ENCODE results near the gene SPARC. TPM values are rescaled to one million over a fixed set of nuclear protein-coding genes. Genes with fewer than 3 reads are reported as not detected.

The SPARC gene
- total RNA-seq, 1 experiment from 2014 or later: 1,238 TPM

DNA sequence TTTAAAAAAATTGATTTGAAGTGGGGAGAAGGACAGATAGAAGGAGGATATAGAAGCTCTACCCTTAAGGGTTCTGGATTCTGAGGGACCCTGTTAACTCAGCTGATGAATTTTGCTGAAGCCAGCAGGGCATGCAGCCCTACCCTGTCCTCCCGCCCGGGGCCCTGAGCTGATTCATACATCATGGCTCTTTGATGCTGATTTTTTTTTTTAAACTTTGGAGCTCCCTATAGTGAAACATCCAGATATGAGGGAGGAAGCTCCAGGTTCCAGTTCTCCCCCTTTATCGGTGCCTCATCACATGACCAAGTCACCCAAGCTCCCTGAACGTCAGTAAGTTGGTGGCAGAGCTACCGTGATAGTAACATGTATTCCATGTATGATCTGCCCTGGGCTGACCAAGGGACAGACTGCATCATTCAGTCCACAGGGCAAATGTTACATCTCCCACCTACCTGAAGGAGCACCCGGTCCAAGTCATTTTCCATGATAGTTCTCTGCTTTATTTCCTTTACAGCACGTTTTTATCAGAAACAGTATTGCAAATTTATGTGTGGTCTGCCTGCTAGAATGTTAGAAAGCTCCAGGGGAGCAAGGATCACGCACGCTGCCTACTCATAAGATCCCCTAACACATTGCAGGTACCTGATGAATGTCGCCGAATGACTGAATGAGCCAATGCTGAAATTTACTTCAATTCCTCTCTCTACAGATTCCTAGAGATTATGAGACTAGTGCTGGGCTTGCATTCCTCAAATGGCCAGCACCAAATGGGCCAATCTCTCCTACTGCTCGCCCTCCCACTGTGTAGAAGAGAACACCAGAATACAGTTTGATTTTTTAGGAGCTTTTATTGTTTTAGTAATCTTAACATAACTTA lies 25.9 kb downstream of the SPARC start:
- DNase-seq (ENCODE audit: low read depth): peak; percentile 67

DNA sequence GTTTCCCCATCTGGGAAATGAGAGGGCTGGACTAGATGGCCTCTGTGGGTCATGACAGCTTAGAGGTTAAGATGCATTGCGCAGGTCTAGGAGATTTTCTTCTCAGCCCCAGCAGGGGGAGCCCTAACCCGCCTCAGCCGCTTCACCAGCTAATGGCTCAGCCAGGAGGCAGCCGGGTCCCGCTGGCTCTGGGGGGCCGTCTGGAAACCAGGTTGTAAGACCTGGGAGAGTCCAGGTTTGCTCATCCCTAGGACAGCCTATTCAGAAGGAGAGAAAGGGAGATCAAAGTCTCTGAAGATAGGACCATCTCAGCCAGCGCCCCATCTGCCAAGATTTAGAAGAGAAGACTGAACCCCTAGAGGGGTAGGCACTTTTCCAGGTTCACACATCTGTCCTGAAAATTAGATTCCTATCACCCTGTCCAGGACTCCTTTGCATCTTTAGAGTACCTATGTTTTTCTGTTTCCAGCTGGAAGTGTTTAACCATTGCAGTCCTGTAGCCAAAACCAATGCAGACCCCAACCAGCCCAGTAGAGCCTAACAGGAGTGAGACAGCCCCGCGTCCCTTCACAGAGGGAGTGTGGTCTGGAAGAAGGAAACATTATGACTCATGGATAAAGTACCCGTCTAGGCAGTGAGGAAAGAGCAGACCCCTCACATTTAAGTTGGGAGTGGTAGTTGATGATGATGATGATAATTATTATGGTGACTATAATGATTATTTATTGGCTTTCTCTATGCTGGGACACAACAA lies 27.5 kb downstream of the SPARC start:
- peak; percentile 76 for DNase-seq (ENCODE audit: low read depth)

DNA sequence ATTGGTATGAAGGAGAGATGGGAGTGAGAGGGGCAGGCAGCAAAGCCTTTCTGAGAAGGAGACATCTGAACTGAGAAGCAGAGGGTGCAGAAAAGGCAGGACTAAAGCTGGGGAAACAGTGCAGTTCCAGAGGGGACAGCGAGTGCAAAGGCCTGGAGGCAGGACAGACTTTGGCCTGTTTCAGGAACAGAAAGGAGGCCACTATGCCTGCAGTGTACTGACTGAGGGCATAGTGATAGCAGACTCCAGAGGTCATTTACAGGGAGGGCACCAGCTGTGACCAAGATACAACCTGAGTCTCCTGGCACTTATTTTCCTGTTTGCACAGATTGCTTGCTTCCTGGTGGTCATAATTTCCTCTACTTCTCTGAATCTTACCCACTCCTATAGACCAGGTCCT lies 29.6 kb downstream of the SPARC start:
- DNase-seq (ENCODE audit: low read depth): no peak

DNA sequence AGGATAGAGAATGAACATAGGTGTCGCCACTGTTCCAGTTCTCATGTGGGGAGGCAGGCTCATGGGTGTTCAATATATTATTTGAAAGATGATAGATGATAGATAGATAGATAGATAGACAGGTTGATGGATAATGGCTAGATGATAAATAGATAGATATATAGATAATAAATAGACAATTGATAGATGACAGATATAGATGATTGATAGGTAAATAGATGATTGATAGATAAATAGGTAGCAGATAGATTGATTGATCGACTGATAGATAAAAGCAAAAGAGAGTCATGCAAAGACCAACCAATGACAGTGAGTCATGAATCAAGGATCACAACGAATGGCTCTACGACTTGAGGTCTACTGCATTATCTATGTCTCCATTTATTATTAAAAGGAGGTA lies 30.4 kb downstream of the SPARC start:
- no peak for DNase-seq (ENCODE audit: low read depth)

DNA sequence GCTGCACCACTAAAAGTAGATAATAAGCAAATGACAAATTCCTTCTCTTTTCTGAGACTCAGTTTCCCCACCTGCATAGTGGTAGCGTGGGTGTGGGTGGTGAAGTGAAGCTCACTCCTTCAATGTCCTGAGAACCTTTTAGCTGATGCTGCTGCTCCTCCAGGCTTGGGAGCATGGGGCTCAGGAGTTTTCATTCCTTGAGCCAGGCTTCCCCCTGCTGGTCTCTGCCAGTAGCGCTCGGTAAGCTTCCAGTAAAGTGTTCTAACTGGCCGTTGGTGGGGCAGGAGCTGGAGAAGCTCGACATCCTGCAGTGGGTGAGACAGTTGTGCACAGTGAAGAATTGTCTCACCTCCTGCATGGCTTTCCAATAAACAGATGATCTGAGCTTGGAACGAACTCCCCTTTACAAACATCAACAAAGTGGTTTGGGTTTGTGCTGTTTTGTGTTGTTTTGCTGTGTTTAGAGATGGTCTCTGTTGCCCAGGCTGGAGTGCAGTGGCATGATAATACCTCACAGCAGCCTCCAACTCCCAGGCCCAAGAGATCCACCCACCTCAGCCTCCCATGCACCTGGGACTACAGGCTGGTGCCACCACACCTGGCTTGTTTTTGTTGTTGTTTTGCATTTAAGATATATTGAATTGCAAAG lies 34.6 kb downstream of the SPARC start:
- peak; percentile 79 for DNase-seq (ENCODE audit: low read depth)

DNA sequence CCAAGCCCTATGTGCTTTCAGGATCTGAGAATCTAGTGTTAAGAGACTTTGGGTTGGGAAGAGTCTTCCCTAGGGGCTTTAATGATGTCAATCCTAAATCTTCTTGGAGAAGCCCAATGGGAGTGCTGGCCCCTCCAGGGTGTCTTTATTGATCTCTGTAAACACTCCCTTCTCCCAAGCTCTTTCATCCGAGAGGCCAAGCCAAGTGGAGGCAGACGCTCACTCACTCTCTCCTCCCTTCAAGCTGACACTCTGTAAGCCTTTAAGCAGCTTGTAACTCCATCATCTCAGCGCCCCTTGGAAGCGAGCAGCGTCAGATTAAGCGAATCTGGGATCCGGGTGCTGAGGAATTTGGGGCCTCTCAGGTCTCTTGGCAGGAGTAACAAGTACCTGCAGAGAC lies 37.7 kb downstream of the SPARC start:
- no peak for DNase-seq (ENCODE audit: low read depth)

DNA sequence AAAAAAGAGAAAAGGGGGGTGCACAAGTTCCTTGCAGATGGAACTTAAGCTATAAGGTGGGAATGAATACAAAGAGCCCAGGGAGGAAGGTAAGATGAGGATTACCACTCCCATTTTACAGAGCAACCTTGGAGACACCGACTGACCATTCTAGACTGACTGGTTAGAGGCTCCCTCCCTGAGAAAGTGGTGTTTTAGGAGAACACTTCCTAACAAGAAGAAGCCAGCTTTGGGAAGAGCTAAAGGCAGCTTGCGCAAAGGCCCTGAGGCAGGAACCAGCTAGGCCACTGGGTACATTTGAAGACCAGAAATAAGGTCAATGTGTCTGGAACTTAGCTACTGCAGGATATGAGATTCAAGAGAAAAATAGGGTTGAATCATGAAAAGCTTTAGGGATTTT lies 38.6 kb downstream of the SPARC start:
- no peak for DNase-seq (ENCODE audit: low read depth)

DNA sequence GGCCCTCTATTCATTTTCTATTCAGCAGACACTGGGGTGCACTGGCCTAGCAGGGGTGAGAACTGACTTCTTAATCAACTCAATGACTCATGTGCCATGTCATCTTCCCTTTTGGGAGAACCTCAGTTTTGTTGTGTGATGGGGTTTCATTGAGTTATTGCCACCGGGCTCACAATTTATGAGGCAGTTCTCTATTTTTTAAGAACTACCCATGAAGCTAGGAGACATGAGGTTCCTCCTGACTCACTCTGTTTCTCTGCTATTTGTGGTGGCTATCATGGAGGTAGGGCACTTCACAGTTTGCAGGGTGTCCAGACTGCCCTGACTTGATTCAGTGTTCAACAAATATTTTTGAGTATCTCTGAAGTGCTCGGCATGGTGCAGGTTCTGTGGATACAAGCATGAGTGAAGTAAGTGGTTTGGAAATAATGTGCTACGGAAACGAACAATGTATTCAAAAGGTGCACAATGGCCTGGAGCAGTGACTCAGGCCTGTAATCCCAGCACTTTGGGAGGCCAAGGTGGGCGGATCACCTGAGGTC lies 39.3 kb downstream of the SPARC start:
- no peak for DNase-seq (ENCODE audit: low read depth)

DNA sequence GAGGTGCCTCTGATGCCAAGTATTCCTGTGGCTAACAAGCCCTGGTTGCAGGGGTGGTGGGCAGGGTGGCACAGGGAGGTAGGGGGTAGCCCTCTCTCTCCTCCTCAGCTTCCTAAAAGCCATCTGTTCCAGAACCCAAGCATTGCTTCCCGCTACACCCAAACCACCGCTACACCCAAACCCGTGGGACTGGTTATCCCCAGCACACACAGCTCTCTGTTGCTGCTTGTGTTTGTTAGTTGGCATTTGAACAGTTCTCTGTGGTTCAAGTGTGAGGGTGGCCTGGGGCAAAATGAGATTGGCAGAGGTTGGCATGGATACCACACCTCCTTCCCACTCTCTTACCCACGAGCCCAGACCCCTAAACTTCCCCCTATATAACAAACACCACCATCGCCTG lies 40.4 kb downstream of the SPARC start:
- no peak for DNase-seq (ENCODE audit: low read depth)

DNA sequence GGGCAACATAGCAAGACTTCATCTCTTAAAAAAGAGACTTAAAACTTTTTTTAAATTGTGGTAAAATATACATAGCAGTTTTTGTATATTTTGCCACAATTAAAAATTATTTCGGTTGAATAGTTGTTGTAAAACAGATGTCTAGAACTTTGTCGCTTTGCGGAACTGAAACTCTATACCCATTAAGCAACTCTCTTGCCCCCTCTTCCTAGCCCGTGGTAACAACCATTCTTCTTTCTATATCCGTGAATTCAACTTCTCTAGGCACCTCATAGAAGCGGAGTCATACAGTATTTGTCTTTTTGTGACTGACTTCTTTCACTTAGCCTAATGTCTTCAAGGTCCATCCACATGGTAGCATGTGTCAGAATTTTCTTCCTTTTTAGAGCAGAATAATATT lies 43.3 kb downstream of the SPARC start:
- DNase-seq (ENCODE audit: low read depth): no peak

DNA sequence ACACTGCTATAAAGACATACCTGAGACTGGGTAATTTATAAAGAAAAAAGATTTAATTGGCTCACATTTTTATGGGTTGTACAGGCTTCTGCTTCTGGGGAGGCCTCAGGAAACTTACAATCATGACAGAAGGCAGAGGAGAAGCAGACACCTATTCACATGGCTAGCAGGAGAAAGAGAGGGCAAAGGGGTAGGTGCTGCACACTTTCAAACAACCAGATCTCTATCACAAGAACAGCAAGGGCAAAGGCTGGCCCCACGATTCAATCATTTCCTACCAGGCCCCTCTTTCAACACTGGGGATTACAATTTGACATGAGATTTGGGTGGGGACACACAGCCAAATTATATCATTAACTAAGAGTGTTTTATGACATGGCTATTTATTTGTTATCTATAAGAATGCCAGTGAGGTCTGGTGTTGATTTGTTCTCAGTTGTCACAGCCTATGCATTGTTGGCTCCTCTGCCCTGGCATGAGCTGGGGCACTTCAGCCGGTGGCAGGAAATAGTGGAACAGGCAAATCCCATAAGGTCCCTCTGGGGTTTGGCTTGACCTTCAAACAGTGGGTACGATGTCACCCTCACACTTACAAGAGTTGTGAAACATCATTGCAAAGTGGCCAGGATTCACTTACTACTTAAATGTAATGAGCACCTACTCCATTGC lies 44.1 kb downstream of the SPARC start:
- DNase-seq (ENCODE audit: low read depth): no peak

DNA sequence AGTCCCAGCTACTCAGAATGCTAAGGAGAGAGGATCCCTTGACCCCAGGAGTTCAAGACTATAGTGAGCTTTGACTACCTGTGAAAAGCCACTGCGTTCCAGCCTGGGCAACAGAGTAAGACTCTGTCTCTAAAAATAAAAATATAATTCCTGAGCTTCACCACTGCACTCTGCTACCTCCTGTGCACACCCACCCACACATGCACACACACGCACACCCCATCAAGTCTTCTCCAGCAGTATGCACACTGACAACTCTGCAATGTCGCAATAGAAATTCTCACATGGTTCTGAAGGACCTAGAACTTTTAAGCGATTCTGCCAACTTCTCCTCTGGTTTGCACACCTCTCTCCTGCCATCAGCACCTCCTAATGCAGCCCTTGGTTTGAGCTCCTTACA lies 48.1 kb downstream of the SPARC start:
- DNase-seq (ENCODE audit: low read depth): no peak

DNA sequence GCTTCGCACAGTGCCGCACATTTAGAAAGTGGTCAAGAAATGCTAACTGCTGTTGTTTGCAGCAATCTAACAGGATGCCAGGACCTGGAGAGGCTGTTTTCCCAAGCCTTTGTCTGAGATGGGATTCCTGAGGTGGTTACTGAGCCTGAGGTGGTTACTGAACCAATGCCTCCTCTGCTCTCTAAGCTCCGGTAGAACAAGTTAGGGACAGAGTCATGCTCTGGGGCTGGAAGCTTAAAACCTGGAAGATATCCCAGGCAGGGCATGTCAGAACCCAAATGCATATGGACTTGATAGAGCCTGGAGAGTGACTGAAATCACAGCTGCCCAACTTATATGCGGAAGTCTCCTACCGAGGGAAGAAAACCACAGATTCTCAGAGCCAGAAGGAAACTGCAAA lies 49.0 kb downstream of the SPARC start:
- DNase-seq (ENCODE audit: low read depth): no peak

DNA sequence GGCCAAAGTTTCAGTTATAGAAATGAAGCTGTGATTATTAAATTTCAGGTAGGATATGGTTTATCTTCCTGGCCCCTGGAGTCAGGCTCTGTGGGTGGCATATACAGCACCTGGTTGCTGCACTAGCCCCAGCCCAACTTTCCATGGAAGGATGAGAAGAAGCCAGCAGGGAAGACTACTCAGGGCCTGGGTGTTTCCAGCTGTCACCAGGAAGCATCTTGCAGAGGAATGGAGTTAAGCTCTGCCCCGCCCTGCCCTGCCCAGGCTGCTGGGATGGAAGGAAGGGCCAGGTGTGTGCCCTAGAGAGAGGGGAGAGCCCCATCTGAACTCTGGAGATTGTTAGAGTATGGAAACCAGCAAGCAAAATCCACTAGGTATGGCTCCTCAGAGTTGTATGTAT lies 52.8 kb downstream of the SPARC start:
- no peak for DNase-seq (ENCODE audit: low read depth)

DNA sequence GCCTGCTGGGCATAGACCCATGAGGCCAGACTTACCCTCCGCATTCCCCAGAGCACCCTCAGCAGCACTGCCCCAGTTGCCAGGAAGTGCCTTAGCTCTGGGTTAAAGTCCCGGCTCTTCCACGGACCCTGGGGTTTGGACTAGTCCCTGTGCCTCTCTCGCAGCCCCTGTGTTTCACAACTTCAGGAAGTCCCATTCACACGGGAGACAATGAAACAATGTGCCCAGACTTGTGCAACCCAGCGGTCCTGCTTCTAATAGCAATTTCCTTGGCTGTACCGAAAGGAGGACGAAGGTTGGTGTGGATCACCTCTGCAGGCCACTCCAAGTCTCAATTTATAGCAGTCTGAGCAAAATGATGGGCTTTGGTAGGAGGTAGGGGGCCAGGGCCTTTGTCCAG lies 53.8 kb downstream of the SPARC start:
- DNase-seq (ENCODE audit: low read depth): no peak

DNA sequence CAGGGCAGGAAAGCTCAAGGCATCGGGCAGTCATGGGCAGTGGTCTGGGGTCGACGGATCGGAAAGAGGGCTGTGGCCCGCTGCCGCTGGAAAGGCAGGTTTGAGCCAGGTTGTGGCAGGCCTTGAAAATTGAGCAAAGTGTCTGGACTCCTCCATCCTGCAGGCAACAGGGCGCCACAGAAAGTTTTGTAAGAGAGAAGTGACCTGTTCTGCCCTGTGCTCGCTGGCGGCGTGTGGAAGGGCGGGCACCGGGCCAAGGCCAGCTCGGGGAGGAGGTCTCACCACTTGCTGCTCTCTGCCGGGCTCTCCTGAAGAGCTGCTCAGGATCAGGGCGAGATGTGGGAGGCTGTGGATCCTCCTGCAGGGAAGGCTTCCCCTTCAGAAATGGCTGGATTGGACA lies 54.2 kb downstream of the SPARC start:
- DNase-seq (ENCODE audit: low read depth): no peak

DNA sequence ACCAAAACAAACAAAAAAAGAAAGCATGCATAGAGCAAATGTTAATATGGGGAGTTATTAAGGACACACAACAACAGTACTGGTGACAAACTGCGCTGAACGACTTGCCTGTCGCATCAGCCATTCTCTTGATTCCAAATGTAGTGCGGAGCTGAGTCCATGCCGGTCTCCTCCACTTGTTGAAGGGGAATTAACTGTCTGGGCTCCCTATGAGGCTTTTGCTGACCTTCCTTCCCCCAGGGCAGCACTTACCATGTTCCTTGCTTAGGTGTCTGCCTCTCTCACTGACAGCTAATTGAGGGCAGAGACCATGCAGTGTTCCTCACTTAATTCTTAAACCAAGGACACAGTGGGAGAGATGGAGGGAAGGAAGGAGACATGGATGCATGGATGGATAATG lies 54.8 kb downstream of the SPARC start:
- no peak for DNase-seq (ENCODE audit: low read depth)

DNA sequence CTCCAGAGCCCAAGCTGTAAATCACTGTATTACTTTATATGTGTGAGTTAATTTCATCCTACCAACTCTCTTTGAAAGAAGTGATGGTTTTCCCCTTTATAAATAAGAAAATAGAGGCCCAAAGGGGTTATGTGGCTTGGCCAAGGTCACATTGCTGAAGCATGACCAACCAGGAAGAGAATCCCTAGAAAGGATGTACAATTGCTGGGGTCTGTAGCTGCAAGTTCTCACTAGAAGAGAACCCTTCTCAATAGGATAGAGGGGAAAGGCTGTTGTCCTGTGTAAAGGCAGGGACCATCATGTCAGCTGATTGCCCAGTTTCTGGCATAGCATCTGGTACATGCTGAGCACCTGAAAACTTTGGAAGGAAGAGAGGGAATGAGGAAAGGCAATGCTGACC lies 56.6 kb downstream of the SPARC start:
- no peak for DNase-seq (ENCODE audit: low read depth)

DNA sequence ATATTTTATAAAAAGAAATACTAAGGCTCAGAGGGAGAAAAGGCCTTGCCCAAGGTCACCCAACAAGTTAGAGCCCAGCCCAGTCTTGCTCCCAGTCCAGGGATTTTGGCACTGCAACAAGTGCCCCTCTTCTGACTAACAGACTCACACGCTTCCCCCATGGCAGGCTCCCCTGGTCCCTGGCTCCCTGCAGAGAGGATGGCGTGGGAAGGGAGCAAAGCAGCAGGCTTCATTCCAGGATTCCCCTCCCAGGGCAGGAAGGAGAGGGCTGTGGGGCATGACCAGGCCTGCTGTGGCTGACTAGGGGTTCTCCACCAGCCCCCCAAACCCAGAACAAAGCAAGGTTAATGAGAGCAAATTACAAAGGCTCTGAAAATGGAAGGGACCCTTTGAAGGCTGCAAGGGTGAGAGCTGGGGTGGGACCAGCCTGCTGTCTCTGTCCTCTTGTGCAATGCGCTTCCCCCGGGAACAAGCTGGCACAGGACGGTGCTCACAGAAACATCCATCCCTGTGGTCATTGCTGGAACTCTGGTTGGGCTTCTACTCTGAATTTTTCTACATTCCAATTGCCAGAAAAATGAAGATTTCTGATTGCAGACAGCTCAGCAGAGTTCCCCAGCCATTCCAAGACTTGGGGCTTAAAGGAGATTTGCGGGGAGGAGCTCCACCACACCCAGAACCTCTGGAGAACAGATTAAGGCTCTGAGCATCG lies 58.4 kb downstream of the SPARC start:
- DNase-seq (ENCODE audit: low read depth): no peak

DNA sequence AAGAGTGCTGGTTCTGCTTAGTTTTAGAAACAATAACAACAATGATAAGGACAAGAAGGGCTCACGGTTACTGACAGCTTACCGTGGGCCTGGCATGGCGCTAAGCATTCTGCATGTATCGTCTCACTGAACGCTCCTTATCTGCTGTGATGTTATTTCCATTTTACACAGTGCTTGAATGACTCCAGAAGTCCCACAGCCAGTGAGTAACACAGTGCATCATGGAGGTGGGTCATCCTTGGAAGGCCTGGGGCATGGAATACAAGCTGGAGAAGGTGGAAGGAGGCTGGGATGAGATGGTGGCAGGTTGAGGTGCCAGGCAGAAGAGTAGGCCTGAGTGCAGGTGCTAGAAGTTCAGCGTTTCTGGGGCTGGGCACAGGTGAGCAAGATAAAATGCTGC lies 59.1 kb downstream of the SPARC start:
- DNase-seq (ENCODE audit: low read depth): no peak

DNA sequence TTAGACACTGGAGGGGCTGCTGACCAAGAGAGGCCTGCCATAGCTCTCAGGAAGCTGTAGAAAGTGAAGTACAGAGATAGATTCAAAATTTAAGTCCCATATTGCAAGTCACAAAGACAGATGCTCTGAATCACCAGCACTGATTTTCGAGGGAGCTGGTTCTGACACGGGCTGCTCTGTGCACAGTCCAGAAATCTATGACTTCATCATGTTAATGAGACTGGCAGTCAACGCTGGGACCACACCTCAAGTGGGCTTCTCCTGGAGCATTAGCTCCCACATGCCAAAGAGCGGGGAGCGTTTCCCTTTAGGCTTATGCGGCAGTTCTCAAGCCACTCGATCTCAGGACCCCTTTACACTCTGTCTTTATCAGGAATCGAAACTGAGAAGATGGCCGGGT lies 61.4 kb downstream of the SPARC start:
- no peak for DNase-seq (ENCODE audit: low read depth)

Measured in HT1080 (cell line).